NB4 (cell line): Measurements from ENCODE around the gene ITGB1.
"Not testable (repeated sequence)": the region's sequence is repeated elsewhere in the genome, so short reads cannot be mapped to it uniquely, and the experiment has no call there.

Source experiments
- DNase-seq: peaks from one replicate; pipeline ENCODE4 v3.0.0; 2010; ENCODE audit warnings: low read depth
- H3K4me3 ChIP-seq: one replicate; pipeline ENCODE4 v1.5.1; 2011; ENCODE audit warnings: mild to moderate bottlenecking, low read depth, low read length, moderate library complexity
- MAX ChIP-seq: IDR thresholded peaks from 2 replicates; pipeline ENCODE4 v1.6.1; 2011; ENCODE audit warnings: low read depth, low read length
- MYC ChIP-seq: IDR thresholded peaks from 2 replicates; pipeline ENCODE4 v1.6.1; 2011; ENCODE audit warnings: low read depth, low read length
- POLR2A ChIP-seq: IDR thresholded peaks from 2 replicates; pipeline ENCODE4 v1.6.1; 2011; ENCODE audit warnings: mild to moderate bottlenecking; ENCODE audit not compliant: insufficient read length; ENCODE audit errors: extremely low read depth
- TF ChIP-seq, protein P1 (sequence below): IDR thresholded peaks from one replicate; pipeline ENCODE4 v1.5.1; 2012; ENCODE audit warnings: low read depth, low read length

The ITGB1 gene

DNA sequence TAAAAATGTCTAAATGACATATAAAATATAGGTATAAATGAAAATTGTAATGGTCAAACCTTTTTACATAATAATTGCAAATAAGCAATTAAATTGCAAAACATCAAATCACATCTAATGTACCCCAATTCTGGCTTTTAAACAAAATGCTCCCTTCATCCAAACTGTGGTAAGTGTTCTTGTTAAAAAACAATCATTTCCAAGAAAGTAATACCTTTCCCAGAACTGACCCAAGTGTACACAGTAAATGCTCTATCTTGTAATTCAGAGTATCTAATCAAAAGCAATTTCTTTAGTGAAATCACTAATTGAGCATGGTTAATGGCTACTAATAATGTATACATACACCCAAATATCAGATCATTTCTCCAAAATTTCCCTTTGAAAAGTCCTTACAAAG is 28.0 kb downstream of the ITGB1 start:
- TF ChIP-seq, protein P1, sequence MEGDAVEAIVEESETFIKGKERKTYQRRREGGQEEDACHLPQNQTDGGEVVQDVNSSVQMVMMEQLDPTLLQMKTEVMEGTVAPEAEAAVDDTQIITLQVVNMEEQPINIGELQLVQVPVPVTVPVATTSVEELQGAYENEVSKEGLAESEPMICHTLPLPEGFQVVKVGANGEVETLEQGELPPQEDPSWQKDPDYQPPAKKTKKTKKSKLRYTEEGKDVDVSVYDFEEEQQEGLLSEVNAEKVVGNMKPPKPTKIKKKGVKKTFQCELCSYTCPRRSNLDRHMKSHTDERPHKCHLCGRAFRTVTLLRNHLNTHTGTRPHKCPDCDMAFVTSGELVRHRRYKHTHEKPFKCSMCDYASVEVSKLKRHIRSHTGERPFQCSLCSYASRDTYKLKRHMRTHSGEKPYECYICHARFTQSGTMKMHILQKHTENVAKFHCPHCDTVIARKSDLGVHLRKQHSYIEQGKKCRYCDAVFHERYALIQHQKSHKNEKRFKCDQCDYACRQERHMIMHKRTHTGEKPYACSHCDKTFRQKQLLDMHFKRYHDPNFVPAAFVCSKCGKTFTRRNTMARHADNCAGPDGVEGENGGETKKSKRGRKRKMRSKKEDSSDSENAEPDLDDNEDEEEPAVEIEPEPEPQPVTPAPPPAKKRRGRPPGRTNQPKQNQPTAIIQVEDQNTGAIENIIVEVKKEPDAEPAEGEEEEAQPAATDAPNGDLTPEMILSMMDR, result no peak
- TF ChIP-seq POLR2A (no peak), MYC (no peak), MAX (no peak)
- DNase-seq, result no peak
- H3K4me3 ChIP-seq, result no peak overlapping the region

DNA sequence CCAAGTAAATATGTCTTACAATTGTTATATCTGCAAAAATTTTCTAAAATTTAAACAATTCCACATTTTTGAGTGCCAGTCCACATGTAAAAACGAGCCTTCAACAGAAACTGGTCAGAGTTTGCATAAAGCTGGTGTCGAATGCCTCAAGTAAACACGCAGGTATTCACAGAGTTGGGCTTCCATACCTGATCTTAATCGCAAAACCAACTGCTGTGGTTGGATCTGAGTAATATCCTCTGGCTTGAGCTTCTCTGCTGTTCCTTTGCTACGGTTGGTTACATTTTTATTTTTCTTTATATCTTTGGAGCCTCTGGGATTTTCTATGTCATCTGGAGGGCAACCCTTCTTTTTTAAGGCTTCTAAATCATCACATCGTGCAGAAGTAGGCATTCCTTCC is 28.4 kb downstream of the ITGB1 start:
- TF ChIP-seq MAX, result no peak
- TF ChIP-seq POLR2A, result no peak
- TF ChIP-seq, protein P1, result no peak
- TF ChIP-seq MYC, result no peak
- H3K4me3 ChIP-seq, result no peak overlapping the region
- DNase-seq, result no peak

GRCh38 chr10:32927750-32928149 is 30.3 kb downstream of the ITGB1 start:
- TF ChIP-seq POLR2A (no peak), MAX (no peak), MYC (no peak)
- TF ChIP-seq, protein P1, result no peak
- no peak overlapping the region for H3K4me3 ChIP-seq
- no peak for DNase-seq

DNA sequence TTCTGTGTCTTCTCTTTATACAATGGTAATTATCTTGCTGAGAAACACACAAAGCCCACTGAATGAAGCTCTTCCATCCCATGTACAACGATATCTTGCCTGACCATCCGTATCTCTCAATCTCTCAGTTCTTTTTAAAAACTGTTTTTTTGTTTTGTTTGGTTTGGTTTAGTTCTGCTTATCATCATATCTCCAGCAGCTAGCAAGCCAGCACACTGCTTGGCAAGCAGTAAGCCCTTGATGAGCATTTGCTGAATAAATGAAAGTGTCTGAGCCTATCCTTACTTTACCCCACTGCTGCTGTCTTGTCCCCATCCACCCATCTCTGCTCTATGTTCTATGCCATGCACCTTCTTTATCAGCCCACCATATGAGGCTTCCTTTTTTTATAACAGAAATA is 34.2 kb downstream of the ITGB1 start:
- TF ChIP-seq MYC (no peak), MAX (no peak), POLR2A (no peak)
- TF ChIP-seq, protein P1, result no peak
- H3K4me3 ChIP-seq, result no peak overlapping the region
- no peak for DNase-seq

DNA sequence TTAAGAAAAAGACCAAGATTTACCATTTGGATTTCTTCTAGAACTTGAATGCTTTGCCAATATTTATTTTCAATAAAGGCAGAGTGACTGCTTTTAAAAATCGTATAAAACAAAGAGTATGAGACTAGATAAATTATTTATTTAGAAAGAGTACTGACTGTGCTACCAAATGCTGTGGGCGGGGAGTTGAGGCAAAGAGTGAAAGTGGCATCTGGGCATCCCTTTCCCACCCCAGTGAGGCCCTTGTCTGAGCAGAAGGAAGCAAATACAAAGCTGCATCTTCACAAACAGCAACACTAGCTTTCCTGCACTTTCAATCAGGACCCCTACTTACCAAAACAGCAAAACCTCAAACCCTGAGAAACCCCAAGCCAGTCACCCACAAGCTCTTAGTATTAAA is 34.9 kb downstream of the ITGB1 start:
- H3K4me3 ChIP-seq, result no peak overlapping the region
- no peak for TF ChIP-seq POLR2A
- TF ChIP-seq, protein P1, result no peak
- no peak for DNase-seq

DNA sequence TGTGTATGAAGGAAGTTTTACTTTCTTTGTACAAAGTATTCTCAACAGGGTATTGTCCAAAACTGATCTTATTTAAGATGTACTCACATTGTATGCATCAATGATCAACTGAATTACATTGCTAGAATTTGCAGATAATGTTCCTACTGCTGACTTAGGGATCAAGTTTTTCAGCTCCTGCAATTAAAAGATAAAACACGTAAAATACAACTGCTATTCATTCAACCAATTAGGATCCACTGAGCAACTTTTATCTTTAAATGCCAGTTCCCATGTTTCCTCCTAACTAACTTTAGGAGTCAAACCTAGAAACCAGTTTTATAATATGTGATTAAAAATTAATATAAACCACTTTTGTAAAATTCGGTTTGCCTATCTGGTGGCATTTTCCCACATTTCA is 35.9 kb downstream of the ITGB1 start:
- TF ChIP-seq MAX (no peak), POLR2A (no peak), MYC (no peak)
- TF ChIP-seq, protein P1, result no peak
- DNase-seq, result no peak
- no peak overlapping the region for H3K4me3 ChIP-seq

DNA sequence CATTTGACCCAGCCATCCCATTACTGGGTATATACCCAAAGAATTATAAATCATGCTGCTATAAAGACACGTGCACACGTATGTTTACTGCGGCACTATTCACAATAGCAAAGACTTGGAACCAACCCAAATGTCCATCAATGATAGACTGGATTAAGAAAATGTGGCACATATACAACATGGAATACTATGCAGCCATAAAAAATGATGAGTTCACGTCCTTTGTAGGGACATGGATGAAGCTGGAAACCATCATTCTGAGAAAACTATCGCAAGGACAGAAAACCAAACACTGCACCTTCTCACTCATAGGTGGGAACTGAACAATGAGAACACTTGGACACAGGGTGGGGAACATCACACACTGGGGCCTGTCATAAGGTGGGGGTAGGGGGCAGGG is 40.2 kb downstream of the ITGB1 start:
- not testable (repeated sequence) for DNase-seq, H3K4me3 ChIP-seq
